SK-N-SH (cell line): ENCODE measurements around the gene UNC93A. TPM values are rescaled to one million over a fixed set of nuclear protein-coding genes. Genes with fewer than 3 reads are reported as not detected.

ENCODE experiments used
- CTCF ChIA-PET: fragments of 300-600, 350-600 bp; formaldehyde crosslinking; extraction: SDS; loops from one replicate; lab custom pipeline; 2021; lab: Yijun Ruan, JAX
- POLR2A ChIA-PET: fragments of 350-600 bp; sonication (Branson Sonifier 250); formaldehyde crosslinking; extraction: SDS; loops from one replicate; lab custom pipeline; 2020; ENCODE audit warnings: antibody characterized with exemption, inconsistent platforms; lab: Yijun Ruan, JAX
- DNase-seq: peaks from one replicate; pipeline ENCODE4 v3.0.0; 2012
- H2AFZ ChIP-seq: fragments of 200-600 bp; sonication (generic); 2 replicates; pipeline ENCODE4 v1.8.1; 2016; ENCODE audit warnings: antibody characterized with exemption, mild to moderate bottlenecking, low read depth
- H3F3A ChIP-seq: fragments of 200-600 bp; sonication (generic); replicated peaks from 2 replicates; pipeline ENCODE3; 2016; ENCODE audit warnings: antibody characterized with exemption, mild to moderate bottlenecking; ENCODE audit not compliant: insufficient read depth
- H3K27ac ChIP-seq, 2 experiments: fragments of 200-500 bp in 1 of 2; fragments of 200-600 bp in 1 of 2; sonication (Bioruptor generic) in 1 of 2; sonication (generic), shearing (Covaris generic) in 1 of 2; 2 replicates each; pipeline versions ENCODE4 v1.5.1 to v1.6.1; 2014 to 2016; ENCODE audit warnings: low read depth in 2 of 2, inconsistent platforms in 1 of 2, low read length in 1 of 2, mild to moderate bottlenecking in 1 of 2, mixed read lengths in 1 of 2
- H3K27me3 ChIP-seq: fragments of 200-600 bp; sonication (generic), shearing (Covaris generic); 2 replicates; pipeline ENCODE4 v1.6.1; 2016; ENCODE audit warnings: mixed run types; ENCODE audit not compliant: insufficient read depth
- H3K36me3 ChIP-seq, 2 experiments: fragments of 200-500 bp in 1 of 2; fragments of 200-600 bp in 1 of 2; sonication (Bioruptor generic) in 1 of 2; sonication (generic) in 1 of 2; replicated peaks in 1 of 2; 2 replicates each; pipeline versions ENCODE3 to v1.5.1; 2014 to 2016; ENCODE audit warnings: low read length in 1 of 2, mild to moderate bottlenecking in 1 of 2; ENCODE audit not compliant: insufficient read depth in 2 of 2, control insufficient read depth in 1 of 2
- H3K4me1 ChIP-seq, 2 experiments: fragments of 200-500 bp in 1 of 2; fragments of 200-600 bp in 1 of 2; sonication (Bioruptor generic) in 1 of 2; sonication (generic), shearing (Covaris generic) in 1 of 2; 2 replicates each; pipeline versions ENCODE4 v1.5.1 to v1.6.1; 2014 to 2016; ENCODE audit warnings: low read depth in 1 of 2, low read length in 1 of 2, mixed run types in 1 of 2; ENCODE audit not compliant: insufficient read depth in 2 of 2, control insufficient read depth in 1 of 2
- H3K4me2 ChIP-seq: fragments of 200-600 bp; sonication (generic), shearing (Covaris generic); 2 replicates; pipeline ENCODE4 v1.6.1; 2017; ENCODE audit warnings: mixed run types
- H3K4me3 ChIP-seq, 2 experiments: fragments of 200-500 bp in 1 of 2; fragments of 200-600 bp in 1 of 2; sonication (Bioruptor generic) in 1 of 2; sonication (generic), shearing (Covaris generic) in 1 of 2; 2 replicates each; pipeline versions ENCODE4 v1.5.1 to v1.8.1; 2014 to 2016; ENCODE audit warnings: low read depth in 2 of 2, inconsistent platforms in 1 of 2, low read length in 1 of 2, mild to moderate bottlenecking in 1 of 2, mixed read lengths in 1 of 2, moderate library complexity in 1 of 2
- H3K79me2 ChIP-seq: fragments of 200-600 bp; sonication (generic); 2 replicates; pipeline ENCODE4 v1.8.1; 2017; ENCODE audit warnings: mild to moderate bottlenecking; ENCODE audit not compliant: insufficient read depth
- H3K9ac ChIP-seq: fragments of 200-600 bp; sonication (generic); 2 replicates; pipeline ENCODE4 v1.6.1; 2017; ENCODE audit warnings: mixed run types
- H3K9me2 ChIP-seq: fragments of 200-600 bp; sonication (generic); 2 replicates; pipeline ENCODE4 v1.6.1; 2017; ENCODE audit warnings: mixed run types
- H3K9me3 ChIP-seq: fragments of 200-600 bp; sonication (generic); 2 replicates; pipeline ENCODE4 v1.6.1; 2017; ENCODE audit warnings: mixed run types, mild to moderate bottlenecking, moderate library complexity
- H4K20me1 ChIP-seq: fragments of 200-600 bp; sonication (generic); 2 replicates; pipeline ENCODE4 v1.6.1; 2017; ENCODE audit warnings: mild to moderate bottlenecking, mixed run types; ENCODE audit not compliant: insufficient read depth
- EP300 ChIP-seq, 2 experiments: IDR thresholded peaks; 2 replicates each; pipeline versions ENCODE4 v1.4.0 to v1.6.1; 2012; ENCODE audit warnings: borderline replicate concordance in 1 of 2, low read depth in 1 of 2, low read length in 1 of 2
- EZH2phosphoT487 ChIP-seq: fragments of 200-600 bp; sonication (generic); IDR thresholded peaks from 2 replicates; pipeline ENCODE4 v1.6.1; 2017; ENCODE audit warnings: low read depth, mixed run types, mild to moderate bottlenecking, antibody characterized with exemption, moderate library complexity, borderline replicate concordance
- JUND ChIP-seq: IDR thresholded peaks from 2 replicates; pipeline ENCODE4 v1.4.0; 2012
- MXI1 ChIP-seq: IDR thresholded peaks from 2 replicates; pipeline ENCODE4 v1.6.1; 2012; ENCODE audit warnings: mild to moderate bottlenecking, low read depth, low read length, improper control_type of control experiment
- NFIC ChIP-seq: IDR thresholded peaks from 2 replicates; pipeline ENCODE4 v1.4.0; 2012; ENCODE audit warnings: borderline replicate concordance
- NRF1 ChIP-seq: IDR thresholded peaks from 2 replicates; pipeline ENCODE4 v1.6.1; 2012; ENCODE audit warnings: low read depth, mild to moderate bottlenecking, low read length
- POLR2AphosphoS5 ChIP-seq: IDR thresholded peaks from 2 replicates; pipeline ENCODE4 v1.6.1; 2012; ENCODE audit warnings: low read depth, low read length
- RAD21 ChIP-seq: IDR thresholded peaks from 2 replicates; pipeline ENCODE4 v1.6.1; 2012; ENCODE audit warnings: mild to moderate bottlenecking, low read length
- RCOR1 ChIP-seq: fragments of 150-350 bp; IDR thresholded peaks from 2 replicates; pipeline ENCODE4 v1.6.1; 2017; ENCODE audit warnings: antibody characterized with exemption, low read length
- RXRA ChIP-seq: IDR thresholded peaks from 2 replicates; pipeline ENCODE4 v1.4.0; 2012; ENCODE audit warnings: low read depth, mild to moderate bottlenecking, borderline replicate concordance
- SMC3 ChIP-seq: IDR thresholded peaks from 2 replicates; pipeline ENCODE4 v1.6.1; 2012; ENCODE audit warnings: low read depth, low read length, improper control_type of control experiment
- TAF1 ChIP-seq: IDR thresholded peaks from 2 replicates; pipeline ENCODE4 v1.6.1; 2012; ENCODE audit warnings: low read depth, mild to moderate bottlenecking, low read length, moderate library complexity, borderline replicate concordance
- TEAD4 ChIP-seq: IDR thresholded peaks from 2 replicates; pipeline ENCODE4 v1.4.0; 2012; ENCODE audit warnings: mild to moderate bottlenecking, borderline replicate concordance; ENCODE audit not compliant: insufficient read depth
- WGBS: methylation state at CpG from one replicate; pipeline ENCODE4 v1.1.6; 2017; ENCODE audit warnings: low lambda C conversion rate; 5-methylcytosine and 5-hydroxymethylcytosine counted together
- polyA plus RNA-seq, 3 experiments: library from polyadenylated mRNA; depleted of rRNA; stranded (reverse); fragments of >200 nt; gene quantifications; 2 replicates each; pipeline ENCODE4 v1.2.3, GENCODE V29; 2012
- TF ChIP-seq, protein P1 (sequence below): fragments of 200-600 bp; sonication (generic); IDR thresholded peaks from 2 replicates; pipeline ENCODE4 v1.6.1; 2017; ENCODE audit warnings: antibody characterized with exemption, mild to moderate bottlenecking, moderate library complexity
- TF ChIP-seq, protein P2 (sequence below): IDR thresholded peaks from 2 replicates; pipeline ENCODE4 v1.6.1; 2012; ENCODE audit warnings: mild to moderate bottlenecking, low read depth, low read length, moderate library complexity
- TF ChIP-seq, protein P3 (sequence below): IDR thresholded peaks from 2 replicates; pipeline ENCODE4 v1.4.0; 2012; ENCODE audit warnings: low read depth, borderline replicate concordance
- TF ChIP-seq, protein P4 (sequence below): IDR thresholded peaks from 2 replicates; pipeline ENCODE4; 2012
- TF ChIP-seq, protein P5 (sequence below): IDR thresholded peaks from 2 replicates; pipeline ENCODE4 v1.4.0; 2012; ENCODE audit warnings: low read depth

UNC93A gene
- polyA plus RNA-seq, 1 of the 3 experiments (the other 2 are of a cell fraction): not detected

DNA sequence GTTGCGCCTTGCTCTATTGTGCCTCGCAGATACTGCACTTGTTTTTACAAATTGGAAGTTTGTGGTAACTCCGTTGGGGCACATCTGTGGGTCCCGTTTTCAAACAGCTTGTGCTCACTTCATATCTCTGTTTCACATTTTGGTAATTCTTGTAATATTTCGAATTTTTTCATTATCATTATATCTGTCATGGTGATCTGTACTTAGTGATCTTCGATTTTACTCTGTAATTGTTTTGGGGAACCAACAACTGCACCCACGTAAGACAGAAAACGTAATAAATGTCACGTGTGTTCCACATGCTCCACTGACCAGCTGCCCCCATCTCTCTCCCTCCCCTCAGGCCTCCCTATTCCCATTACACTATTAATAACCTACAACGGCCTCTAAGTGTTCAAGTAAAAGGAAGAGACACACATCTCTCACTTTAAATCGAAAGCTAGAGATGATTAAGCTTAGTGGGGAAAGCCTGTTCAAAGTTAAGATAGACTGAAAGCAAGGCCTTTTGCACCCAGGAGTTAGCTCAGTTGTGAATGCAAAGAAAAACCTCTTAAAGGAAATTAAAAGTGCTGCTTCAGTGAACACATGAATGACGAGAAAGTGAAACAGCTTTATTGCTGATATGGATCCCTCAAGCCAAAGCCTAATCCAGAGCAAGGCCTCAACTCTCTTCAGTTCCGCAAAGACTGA is 60.7 kb downstream of the UNC93A start:
- no peaks in the 10 kb centered on the region for H3F3A ChIP-seq
- no peaks in the 10 kb centered on the region for H4K20me1 ChIP-seq
- no peak for DNase-seq
- CTCF ChIA-PET: interaction anchor here (0.6 to 2.6 kb wide), 34 partner anchors 10 to 612 kb away, joined by 3 to 26 read pairs (median 4); partner anchors contain the start of genes TTLL2 and UNC93A
- H2AFZ ChIP-seq: 0 out of 2 replicates have a peak overlapping the region, but pooled peaks have one; percentile 85
- H3K9me3 ChIP-seq: no peaks in the 10 kb centered on the region
- H3K9ac ChIP-seq: no peak overlapping the region
- POLR2A ChIA-PET: no interaction called here
- no peak overlapping the region for H3K27ac ChIP-seq
- no peaks in the 10 kb centered on the region for H3K79me2 ChIP-seq
- H3K4me1 ChIP-seq: peaks cover 0 to 6% of the 10 kb centered on the region in 2 experiments; a peak in 1 of 4 replicates
- H3K27me3 ChIP-seq: no peaks in the 10 kb centered on the region
- peak overlapping the region; percentile 45 to 49; a peak in 2 of 4 replicates for H3K4me3 ChIP-seq
- no peaks in the 10 kb centered on the region for H3K9me2 ChIP-seq
- 38% methylated on average over 13 of the region's 13 CpGs for WGBS
- H3K4me2 ChIP-seq: peak overlapping the region; percentile 83
- TF ChIP-seq, protein P1, sequence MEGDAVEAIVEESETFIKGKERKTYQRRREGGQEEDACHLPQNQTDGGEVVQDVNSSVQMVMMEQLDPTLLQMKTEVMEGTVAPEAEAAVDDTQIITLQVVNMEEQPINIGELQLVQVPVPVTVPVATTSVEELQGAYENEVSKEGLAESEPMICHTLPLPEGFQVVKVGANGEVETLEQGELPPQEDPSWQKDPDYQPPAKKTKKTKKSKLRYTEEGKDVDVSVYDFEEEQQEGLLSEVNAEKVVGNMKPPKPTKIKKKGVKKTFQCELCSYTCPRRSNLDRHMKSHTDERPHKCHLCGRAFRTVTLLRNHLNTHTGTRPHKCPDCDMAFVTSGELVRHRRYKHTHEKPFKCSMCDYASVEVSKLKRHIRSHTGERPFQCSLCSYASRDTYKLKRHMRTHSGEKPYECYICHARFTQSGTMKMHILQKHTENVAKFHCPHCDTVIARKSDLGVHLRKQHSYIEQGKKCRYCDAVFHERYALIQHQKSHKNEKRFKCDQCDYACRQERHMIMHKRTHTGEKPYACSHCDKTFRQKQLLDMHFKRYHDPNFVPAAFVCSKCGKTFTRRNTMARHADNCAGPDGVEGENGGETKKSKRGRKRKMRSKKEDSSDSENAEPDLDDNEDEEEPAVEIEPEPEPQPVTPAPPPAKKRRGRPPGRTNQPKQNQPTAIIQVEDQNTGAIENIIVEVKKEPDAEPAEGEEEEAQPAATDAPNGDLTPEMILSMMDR: peak; percentile 5; the same call in 1 of the 2 replicates
- no peak for TF ChIP-seq RAD21
- no peaks in the 10 kb centered on the region for H3K36me3 ChIP-seq

DNA sequence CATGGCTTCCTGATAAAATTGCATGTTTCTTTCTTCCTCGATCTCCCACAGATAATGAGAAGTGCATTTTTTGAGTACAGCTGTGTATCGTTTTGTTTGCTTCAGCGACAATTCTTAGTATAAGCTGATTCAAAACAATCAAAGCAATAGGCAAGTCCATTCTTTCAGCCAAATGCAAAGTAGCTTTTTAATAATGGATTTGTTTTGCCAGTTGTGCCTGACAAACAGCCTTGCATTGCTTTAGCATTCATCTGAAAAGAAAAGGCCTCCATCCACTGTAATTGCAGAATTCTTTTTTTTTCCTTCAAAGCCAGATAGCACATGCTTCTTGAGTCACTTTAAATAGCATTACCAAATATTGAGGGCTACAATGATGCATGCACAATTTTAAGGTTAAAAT is 65.8 kb downstream of the UNC93A start:
- Histone ChIP-seq H3K4me3 (no peak overlapping the region), H3K79me2 (no peaks in the 10 kb centered on the region), H4K20me1 (no peaks in the 10 kb centered on the region), H3K9me3 (no peaks in the 10 kb centered on the region), H3K9me2 (no peaks in the 10 kb centered on the region), H3K9ac (no peak overlapping the region), H3K4me2 (no peak overlapping the region), H3F3A (no peaks in the 10 kb centered on the region), H3K27ac (no peak overlapping the region), H3K4me1 (no peaks in the 10 kb centered on the region), H3K36me3 (no peaks in the 10 kb centered on the region), H2AFZ (no peak overlapping the region), H3K27me3 (no peaks in the 10 kb centered on the region)
- 83% methylated on average over 3 of the region's 3 CpGs for WGBS
- CTCF ChIA-PET: interaction anchor here (0.9 to 1.5 kb wide), 3 partner anchors 11 to 581 kb away, joined by 3 to 4 read pairs (median 4); no protein-coding TSS in a partner anchor
- POLR2A ChIA-PET: no interaction called here
- no peak for DNase-seq
- no peak for TF ChIP-seq RXRA
- TF ChIP-seq SMC3: no peak
- TF ChIP-seq, protein P2, sequence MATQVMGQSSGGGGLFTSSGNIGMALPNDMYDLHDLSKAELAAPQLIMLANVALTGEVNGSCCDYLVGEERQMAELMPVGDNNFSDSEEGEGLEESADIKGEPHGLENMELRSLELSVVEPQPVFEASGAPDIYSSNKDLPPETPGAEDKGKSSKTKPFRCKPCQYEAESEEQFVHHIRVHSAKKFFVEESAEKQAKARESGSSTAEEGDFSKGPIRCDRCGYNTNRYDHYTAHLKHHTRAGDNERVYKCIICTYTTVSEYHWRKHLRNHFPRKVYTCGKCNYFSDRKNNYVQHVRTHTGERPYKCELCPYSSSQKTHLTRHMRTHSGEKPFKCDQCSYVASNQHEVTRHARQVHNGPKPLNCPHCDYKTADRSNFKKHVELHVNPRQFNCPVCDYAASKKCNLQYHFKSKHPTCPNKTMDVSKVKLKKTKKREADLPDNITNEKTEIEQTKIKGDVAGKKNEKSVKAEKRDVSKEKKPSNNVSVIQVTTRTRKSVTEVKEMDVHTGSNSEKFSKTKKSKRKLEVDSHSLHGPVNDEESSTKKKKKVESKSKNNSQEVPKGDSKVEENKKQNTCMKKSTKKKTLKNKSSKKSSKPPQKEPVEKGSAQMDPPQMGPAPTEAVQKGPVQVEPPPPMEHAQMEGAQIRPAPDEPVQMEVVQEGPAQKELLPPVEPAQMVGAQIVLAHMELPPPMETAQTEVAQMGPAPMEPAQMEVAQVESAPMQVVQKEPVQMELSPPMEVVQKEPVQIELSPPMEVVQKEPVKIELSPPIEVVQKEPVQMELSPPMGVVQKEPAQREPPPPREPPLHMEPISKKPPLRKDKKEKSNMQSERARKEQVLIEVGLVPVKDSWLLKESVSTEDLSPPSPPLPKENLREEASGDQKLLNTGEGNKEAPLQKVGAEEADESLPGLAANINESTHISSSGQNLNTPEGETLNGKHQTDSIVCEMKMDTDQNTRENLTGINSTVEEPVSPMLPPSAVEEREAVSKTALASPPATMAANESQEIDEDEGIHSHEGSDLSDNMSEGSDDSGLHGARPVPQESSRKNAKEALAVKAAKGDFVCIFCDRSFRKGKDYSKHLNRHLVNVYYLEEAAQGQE: no peak
- TF ChIP-seq NRF1: no peak
- no peak for TF ChIP-seq RCOR1
- TF ChIP-seq, protein P3, sequence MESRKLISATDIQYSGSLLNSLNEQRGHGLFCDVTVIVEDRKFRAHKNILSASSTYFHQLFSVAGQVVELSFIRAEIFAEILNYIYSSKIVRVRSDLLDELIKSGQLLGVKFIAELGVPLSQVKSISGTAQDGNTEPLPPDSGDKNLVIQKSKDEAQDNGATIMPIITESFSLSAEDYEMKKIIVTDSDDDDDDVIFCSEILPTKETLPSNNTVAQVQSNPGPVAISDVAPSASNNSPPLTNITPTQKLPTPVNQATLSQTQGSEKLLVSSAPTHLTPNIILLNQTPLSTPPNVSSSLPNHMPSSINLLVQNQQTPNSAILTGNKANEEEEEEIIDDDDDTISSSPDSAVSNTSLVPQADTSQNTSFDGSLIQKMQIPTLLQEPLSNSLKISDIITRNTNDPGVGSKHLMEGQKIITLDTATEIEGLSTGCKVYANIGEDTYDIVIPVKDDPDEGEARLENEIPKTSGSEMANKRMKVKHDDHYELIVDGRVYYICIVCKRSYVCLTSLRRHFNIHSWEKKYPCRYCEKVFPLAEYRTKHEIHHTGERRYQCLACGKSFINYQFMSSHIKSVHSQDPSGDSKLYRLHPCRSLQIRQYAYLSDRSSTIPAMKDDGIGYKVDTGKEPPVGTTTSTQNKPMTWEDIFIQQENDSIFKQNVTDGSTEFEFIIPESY: no peak
- TF ChIP-seq, protein P4, sequence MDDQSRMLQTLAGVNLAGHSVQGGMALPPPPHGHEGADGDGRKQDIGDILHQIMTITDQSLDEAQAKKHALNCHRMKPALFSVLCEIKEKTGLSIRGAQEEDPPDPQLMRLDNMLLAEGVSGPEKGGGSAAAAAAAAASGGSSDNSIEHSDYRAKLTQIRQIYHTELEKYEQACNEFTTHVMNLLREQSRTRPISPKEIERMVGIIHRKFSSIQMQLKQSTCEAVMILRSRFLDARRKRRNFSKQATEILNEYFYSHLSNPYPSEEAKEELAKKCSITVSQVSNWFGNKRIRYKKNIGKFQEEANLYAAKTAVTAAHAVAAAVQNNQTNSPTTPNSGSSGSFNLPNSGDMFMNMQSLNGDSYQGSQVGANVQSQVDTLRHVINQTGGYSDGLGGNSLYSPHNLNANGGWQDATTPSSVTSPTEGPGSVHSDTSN: no peak
- TF ChIP-seq MXI1: no peak
- no peak for TF ChIP-seq EZH2phosphoT487
- TF ChIP-seq NFIC: no peak
- no peak for TF ChIP-seq TAF1
- TF ChIP-seq POLR2AphosphoS5: no peak
- TF ChIP-seq TEAD4: no peak
- TF ChIP-seq, protein P5, sequence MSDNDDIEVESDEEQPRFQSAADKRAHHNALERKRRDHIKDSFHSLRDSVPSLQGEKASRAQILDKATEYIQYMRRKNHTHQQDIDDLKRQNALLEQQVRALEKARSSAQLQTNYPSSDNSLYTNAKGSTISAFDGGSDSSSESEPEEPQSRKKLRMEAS: no peak
- TF ChIP-seq EP300 (IDR thresholded peaks at IDR 0.05; ENCODE audit: borderline replicate concordance in 1 of 2, low read depth in 1 of 2, low read length in 1 of 2): no peak
- TF ChIP-seq JUND: no peak
